Hematopoietic multipotent progenitor cell treated with erythropoietin and hydrocortisone succinate and interleukin-3 and kit ligand, for 15 days (in vitro differentiated cells): ENCODE data around the gene IL24.
"Not testable (repeated sequence)": the region's sequence is repeated elsewhere in the genome, so short reads cannot be mapped to it uniquely, and the experiment has no call there.

Experiments
- DNase-seq: peaks from one replicate; pipeline ENCODE4 v3.0.0-alpha.2; 2015; ENCODE audit warnings: low spot score

Gene IL24

GRCh38 chr1:206904423-206905142 lies 7.3 kb downstream of the IL24 start:
- no peak for DNase-seq

- DNase-seq: no peak
Observed at GRCh38 chr1:206905295-206906164, 8.3 kb downstream of the IL24 start.

GRCh38 chr1:206907304-206907991 lies 10.2 kb downstream of the IL24 start:
- DNase-seq: no peak

- DNase-seq: no peak
Observed at GRCh38 chr1:206908038-206908437, 10.8 kb downstream of the IL24 start.

- no peak for DNase-seq
Observed at GRCh38 chr1:206909161-206909882, 12.1 kb downstream of the IL24 start.

GRCh38 chr1:206909883-206910318 lies 12.7 kb downstream of the IL24 start:
- DNase-seq: no peak

- DNase-seq: peak; percentile 60
Observed at GRCh38 chr1:206911064-206911663, 13.9 kb downstream of the IL24 start.

- peak; percentile 74 for DNase-seq
Observed at GRCh38 chr1:206912445-206913095, 15.3 kb downstream of the IL24 start.

GRCh38 chr1:206913766-206914537 lies 16.7 kb downstream of the IL24 start:
- no peak for DNase-seq

GRCh38 chr1:206915030-206915735 lies 17.9 kb downstream of the IL24 start:
- DNase-seq: no peak

- DNase-seq: no peak
Observed at GRCh38 chr1:206916000-206916709, 18.9 kb downstream of the IL24 start.

- no peak for DNase-seq
Observed at GRCh38 chr1:206918076-206918475, 20.8 kb downstream of the IL24 start.

GRCh38 chr1:206921772-206922265 lies 24.6 kb downstream of the IL24 start, which contains the start of gene FCMR:
TSS of gene FCMR (minus strand) at chr1:206921941. CDS start at chr1:206921854, 87 bp downstream.
- no peak for DNase-seq

GRCh38 chr1:206922524-206922923 lies 25.3 kb downstream of the IL24 start:
- no peak for DNase-seq

GRCh38 chr1:206923009-206923960 lies 26.0 kb downstream of the IL24 start:
- no peak for DNase-seq

- DNase-seq: not testable (repeated sequence)
Observed at GRCh38 chr1:206923961-206924557, 26.8 kb downstream of the IL24 start.

GRCh38 chr1:206924592-206925105 lies 27.4 kb downstream of the IL24 start:
- DNase-seq: no peak
